IPS-18a (cell line): ENCODE results near the gene CCDC102A.
A peak's percentile ranks its signal among the peaks of the same experiment; 100 is the strongest.

Source experiments
- H3K27ac ChIP-seq: one replicate; pipeline ENCODE4 v1.5.1; 2013; ENCODE audit warnings: low read length
- H3K27me3 ChIP-seq: one replicate; pipeline ENCODE4 v1.6.1; 2013; ENCODE audit warnings: mild to moderate bottlenecking, low read length; ENCODE audit not compliant: control insufficient read depth, insufficient read depth
- H3K36me3 ChIP-seq: one replicate; pipeline ENCODE4 v1.6.1; 2013; ENCODE audit warnings: low read depth, low read length; ENCODE audit not compliant: control insufficient read depth
- H3K4me1 ChIP-seq: one replicate; pipeline ENCODE4 v1.6.1; 2013; ENCODE audit warnings: low read depth, low read length; ENCODE audit not compliant: control insufficient read depth
- H3K4me3 ChIP-seq: one replicate; pipeline ENCODE4 v1.5.1; 2013; ENCODE audit warnings: low read length
- H3K9ac ChIP-seq: one replicate; pipeline ENCODE4 v1.6.1; 2013; ENCODE audit warnings: mild to moderate bottlenecking, low read length, moderate library complexity
- H3K9me3 ChIP-seq: one replicate; pipeline ENCODE4 v1.6.1; 2013; ENCODE audit warnings: low read depth, low read length; ENCODE audit not compliant: control insufficient read depth

The CCDC102A gene

DNA sequence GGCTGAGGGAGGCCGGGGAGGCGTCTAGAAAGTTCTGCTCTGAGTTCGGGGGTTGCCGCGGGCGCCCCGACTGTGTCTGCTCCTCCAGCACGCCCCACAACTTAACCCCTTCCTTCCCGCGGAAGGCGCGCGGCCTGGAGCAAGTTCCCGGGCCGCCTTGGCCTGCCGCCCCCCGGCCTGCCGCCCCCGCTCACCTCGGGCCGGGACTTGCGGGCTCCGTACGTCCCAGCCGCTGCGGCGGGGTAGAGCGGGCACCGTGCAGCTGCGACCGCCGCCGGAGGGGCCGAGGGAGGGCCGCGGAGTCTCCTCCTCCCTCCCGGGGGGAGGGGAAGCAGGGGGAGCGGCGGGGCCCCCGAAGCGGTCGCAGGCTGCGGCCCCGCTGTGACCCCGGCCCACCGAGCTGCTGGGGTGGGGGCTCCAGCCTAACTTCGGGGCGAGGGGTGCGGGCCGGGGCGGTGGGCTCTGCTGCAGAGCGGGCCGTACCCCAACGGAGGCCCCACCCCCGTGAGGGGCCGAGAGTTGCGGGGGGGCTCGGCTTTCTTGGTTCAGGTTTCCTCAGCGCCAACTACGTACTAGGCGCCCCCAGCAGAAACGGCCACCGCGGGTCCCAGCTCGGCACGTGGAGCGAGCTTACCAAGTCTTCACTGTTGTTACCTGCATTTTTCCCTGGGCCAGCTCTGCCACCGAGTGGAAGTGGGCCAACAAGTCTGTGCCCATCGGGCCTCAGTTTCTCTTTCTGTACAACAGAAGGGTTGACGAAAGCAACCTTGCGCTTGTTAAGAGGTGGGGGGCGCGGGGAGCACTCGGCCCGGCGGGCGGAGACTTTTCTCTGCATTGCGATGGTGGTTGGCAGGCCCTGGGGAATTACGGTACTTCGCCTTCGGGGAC lies at the start of gene CCDC102A:
Gene CCDC102A, minus strand, starts transcription at position 266 of the 888 bp plus-strand sequence. CDS start 7,394 bp downstream, outside the sequence.
- peaks cover 28% of the 10 kb centered on the region for H3K4me1 ChIP-seq
- peak within 1 kb of the TSS; percentile 59 for H3K4me3 ChIP-seq
- H3K27ac ChIP-seq = peak within 1 kb of the TSS; percentile 44
- no peaks in the 10 kb centered on the region for H3K9me3 ChIP-seq
- no peaks in the 10 kb centered on the region for H3K36me3 ChIP-seq
- H3K27me3 ChIP-seq = peaks cover 17% of the 10 kb centered on the region
- peak within 1 kb of the TSS; percentile 64 for H3K9ac ChIP-seq

DNA sequence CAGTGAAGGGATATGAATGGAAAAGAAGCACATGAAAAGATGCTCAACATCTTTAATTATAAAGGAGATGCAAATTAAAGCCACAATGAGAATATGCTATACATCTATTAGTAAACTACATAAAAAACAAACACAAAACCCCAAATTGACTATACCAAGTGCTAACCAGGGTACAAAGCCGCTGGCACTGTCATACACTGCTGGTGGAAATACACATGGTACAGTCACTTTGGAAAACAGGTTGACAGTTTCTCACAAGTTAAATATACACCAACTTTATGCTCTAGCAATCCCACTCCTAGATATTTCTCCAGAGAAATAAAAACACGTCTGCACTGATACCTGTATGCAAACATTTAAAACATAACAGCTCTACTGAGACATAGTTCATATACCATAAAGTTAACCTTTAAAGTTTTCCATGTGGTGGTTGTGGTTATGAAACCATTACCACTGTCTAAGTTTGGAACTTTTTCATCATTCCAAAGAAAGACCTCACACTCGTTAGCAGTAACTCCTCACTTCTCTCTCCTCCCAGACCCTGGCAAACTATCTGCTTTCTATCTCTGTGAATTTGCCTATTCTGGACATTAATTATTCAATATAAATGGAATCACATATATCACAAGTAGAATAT lies 48.8 kb upstream of the CCDC102A start:
- no peaks in the 10 kb centered on the region for H3K27me3 ChIP-seq

DNA sequence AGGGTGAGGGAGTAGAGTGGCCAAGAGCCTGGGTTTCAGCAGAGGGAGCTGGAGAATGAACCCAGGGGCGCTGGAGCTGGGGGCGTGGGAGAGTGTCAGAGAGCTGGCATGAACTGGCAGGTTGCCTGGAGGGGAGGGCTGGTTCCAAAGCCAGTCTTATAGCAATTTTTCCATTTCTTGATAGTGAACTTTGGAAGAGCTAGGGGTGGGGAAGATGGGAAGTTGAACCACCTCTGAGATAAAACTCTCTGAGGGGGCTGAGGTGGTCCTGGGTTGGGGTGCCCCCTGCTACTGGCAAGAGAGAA lies 42.9 kb upstream of the CCDC102A start:
- H3K27ac ChIP-seq = no peak overlapping the region
- no peak overlapping the region for H3K4me3 ChIP-seq
- peaks cover 4% of the 10 kb centered on the region for H3K27me3 ChIP-seq
- H3K36me3 ChIP-seq = no peaks in the 10 kb centered on the region
- no peak overlapping the region for H3K9ac ChIP-seq
- H3K4me1 ChIP-seq = no peaks in the 10 kb centered on the region
- H3K9me3 ChIP-seq = no peaks in the 10 kb centered on the region

More for the DNA sequence above, 48.8 kb upstream of the CCDC102A start:
- Histone ChIP-seq H3K4me1 (no peaks in the 10 kb centered on the region), H3K9me3 (no peaks in the 10 kb centered on the region), H3K27ac (no peak overlapping the region), H3K4me3 (no peak overlapping the region), H3K36me3 (no peaks in the 10 kb centered on the region), H3K9ac (no peak overlapping the region)

DNA sequence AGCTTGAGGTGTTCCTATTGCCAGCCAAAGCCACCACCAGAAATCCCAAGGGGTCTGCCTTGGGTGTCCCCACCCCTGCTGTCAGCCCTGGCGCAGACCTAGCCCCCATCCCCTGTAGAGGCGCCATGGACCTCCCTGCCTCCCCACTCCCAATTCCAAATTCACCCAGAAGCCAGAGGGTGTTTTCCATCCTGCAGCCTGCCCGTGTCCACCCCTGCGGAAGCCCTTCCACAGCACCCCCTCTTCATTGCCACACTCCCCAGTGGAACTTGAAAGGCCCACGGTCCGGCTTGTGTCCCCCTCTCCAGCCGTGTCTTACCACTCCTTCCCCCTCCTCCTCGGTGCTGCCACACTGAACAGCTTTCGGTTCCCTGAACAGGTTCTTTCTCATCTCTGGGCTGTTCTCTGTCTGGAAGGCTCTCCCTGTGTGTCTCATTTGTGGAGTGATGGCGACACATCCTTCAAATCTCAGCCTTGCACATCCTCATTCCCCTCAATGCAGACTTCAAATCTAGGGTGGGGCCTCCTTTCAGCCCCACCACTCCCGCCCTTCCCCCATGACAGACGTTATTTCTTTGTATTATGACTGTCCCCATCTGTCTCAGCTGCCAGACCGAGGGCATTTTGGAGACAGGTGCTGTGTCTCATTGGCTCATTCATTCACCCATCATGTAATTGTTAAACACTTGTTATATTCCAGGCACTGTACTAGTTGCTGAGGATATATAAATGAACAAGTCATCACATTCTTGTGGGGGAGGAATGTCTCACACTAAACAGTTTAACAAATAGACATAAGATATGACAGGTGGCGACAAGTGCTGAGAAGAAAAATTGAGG lies 42.4 kb upstream of the CCDC102A start:
- Histone ChIP-seq H3K9ac (no peak overlapping the region), H3K4me3 (no peak overlapping the region), H3K9me3 (no peaks in the 10 kb centered on the region), H3K36me3 (no peaks in the 10 kb centered on the region), H3K27ac (no peak overlapping the region), H3K27me3 (peaks cover 4% of the 10 kb centered on the region), H3K4me1 (no peaks in the 10 kb centered on the region)

DNA sequence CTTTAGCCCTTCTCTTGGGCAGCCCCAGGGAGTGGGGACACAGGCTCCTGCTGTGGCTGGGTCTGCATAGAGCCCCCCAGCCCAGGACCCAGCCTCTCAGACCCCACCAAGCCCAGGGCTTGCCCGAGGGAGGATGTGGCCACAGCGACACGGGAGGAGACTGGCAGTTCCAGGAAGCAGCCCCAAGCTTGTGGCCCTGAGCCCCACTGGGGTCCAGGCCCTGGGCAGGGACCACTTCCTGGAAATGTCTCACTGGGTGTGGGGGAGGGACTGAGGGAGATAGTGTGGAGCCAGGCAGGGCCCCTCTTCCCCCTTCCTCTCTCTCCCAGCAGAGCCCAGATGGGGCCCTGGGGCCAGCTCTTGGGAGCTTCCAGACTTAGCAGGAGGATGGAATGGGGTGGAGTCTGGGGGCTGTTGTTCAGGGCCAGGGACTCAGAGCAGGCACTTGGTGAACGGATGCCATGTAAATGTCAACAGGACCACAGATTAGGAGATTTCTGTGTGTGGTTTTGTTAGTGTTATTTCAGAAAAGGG lies 41.4 kb upstream of the CCDC102A start:
- no peaks in the 10 kb centered on the region for H3K36me3 ChIP-seq
- no peak overlapping the region for H3K27ac ChIP-seq
- H3K9ac ChIP-seq = no peak overlapping the region
- H3K4me1 ChIP-seq = no peaks in the 10 kb centered on the region
- H3K9me3 ChIP-seq = no peaks in the 10 kb centered on the region
- peaks cover 4% of the 10 kb centered on the region for H3K27me3 ChIP-seq
- H3K4me3 ChIP-seq = no peak overlapping the region

DNA sequence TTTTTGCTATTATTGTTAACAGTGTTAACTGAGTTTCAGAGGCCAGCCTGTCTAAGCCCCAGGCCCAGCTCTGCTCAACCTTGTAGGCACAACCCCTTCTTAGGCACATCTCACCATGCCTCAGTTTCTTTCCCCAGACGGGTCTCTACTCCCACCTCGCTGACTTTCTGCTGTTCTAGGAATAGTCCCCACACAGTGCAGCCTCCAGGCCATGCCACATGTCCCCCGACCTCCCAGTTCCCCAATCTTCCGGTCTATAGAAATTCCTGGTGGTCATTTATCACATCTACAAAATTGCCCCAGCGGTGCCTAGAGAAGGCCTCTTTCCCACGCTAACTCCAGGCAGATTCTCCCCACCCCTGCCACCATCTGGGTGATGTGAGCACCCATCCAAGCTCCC lies 40.8 kb upstream of the CCDC102A start:
- no peaks in the 10 kb centered on the region for H3K36me3 ChIP-seq
- no peak overlapping the region for H3K27ac ChIP-seq
- H3K4me3 ChIP-seq = no peak overlapping the region
- peaks cover 4% of the 10 kb centered on the region for H3K27me3 ChIP-seq
- H3K9ac ChIP-seq = no peak overlapping the region
- H3K4me1 ChIP-seq = no peaks in the 10 kb centered on the region
- no peaks in the 10 kb centered on the region for H3K9me3 ChIP-seq

- Histone ChIP-seq H3K9me3 (no peaks in the 10 kb centered on the region), H3K27me3 (peaks cover 4% of the 10 kb centered on the region), H3K27ac (no peak overlapping the region), H3K4me1 (no peaks in the 10 kb centered on the region), H3K36me3 (no peaks in the 10 kb centered on the region), H3K4me3 (no peak overlapping the region), H3K9ac (no peak overlapping the region)
Measured at GRCh38 chr16:57576429-57576870, 40.1 kb upstream of the CCDC102A start.

DNA sequence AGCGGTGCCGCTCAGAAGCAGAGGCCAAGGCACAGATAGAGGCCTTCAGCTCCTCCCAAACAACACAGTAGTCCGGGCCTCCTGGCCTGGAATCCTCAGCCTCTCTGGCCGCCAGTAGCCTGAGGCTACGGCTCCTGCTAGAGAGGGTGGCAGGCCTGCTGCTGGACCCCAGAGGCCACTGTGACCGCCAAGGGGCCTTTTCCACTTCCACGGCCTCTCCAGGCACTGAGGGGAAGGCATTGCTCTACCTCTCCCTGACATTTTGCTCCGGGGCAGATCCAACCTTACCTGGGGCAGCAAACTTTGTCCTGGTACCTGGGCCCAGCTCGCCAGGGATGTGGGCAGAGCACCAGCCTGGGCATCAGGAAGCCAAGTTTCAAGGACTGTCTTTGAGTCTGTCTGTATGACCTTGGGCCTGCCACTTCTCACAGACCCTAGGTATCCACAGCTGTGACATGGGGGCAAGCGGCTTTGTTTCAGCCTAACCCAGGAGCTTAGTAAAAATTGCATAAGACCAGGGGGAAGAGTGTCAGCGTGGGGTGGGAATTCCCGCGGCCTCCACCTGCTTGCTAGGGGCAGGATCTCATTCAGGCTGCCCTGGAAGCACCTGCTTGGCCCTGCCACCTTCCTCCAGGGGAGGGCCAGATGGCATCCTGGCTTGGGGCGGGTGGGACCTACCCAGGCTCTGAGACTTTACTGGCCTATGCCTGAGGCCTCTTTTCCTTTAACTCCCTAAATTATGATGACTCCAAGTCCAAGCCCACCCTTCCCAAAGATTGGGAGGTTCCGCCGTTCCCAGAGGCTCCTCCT lies 39.3 kb upstream of the CCDC102A start:
- H3K36me3 ChIP-seq = no peaks in the 10 kb centered on the region
- H3K9ac ChIP-seq = no peak overlapping the region
- no peaks in the 10 kb centered on the region for H3K9me3 ChIP-seq
- no peak overlapping the region for H3K4me3 ChIP-seq
- H3K27ac ChIP-seq = no peak overlapping the region
- no peaks in the 10 kb centered on the region for H3K4me1 ChIP-seq
- H3K27me3 ChIP-seq = peaks cover 4% of the 10 kb centered on the region

DNA sequence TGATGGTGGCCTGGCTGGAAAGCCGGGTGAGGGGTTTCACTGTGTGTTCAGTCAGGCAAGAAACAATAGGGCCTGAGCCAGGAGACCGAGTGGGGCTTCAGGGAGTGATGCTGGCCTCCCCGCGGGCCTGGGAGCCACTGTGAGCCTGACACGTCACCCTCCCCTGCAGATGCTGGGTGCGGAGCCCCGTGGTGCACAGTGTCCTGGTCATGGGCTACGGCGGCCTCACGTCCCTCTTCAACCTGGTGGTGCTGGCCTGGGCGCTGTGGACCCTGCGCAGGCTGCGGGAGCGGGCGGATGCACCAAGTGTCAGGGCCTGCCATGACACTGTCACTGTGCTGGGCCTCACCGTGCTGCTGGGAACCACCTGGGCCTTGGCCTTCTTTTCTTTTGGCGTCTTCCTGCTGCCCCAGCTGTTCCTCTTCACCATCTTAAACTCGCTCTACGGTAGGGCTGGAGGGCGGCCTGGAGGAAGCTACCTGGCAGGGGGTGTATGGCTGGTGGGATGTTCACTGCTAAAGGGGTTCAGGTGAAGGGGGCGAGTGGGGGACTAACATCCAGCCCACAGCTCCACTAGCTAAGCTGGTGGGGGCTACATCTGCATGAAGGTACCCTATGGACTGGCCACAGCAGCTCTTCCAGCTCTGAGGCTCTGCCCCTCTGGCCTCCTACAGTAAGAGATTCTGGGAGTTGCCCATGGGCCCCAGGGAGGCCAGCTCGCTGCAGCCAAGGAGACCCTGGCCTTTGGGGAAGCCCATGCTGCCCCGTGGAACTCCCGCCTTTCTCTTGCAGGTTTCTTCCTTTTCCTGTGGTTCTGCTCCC lies 38.5 kb upstream of the CCDC102A start:
- Histone ChIP-seq H3K4me3 (no peak overlapping the region), H3K27me3 (peaks cover 4% of the 10 kb centered on the region), H3K27ac (no peak overlapping the region)

DNA sequence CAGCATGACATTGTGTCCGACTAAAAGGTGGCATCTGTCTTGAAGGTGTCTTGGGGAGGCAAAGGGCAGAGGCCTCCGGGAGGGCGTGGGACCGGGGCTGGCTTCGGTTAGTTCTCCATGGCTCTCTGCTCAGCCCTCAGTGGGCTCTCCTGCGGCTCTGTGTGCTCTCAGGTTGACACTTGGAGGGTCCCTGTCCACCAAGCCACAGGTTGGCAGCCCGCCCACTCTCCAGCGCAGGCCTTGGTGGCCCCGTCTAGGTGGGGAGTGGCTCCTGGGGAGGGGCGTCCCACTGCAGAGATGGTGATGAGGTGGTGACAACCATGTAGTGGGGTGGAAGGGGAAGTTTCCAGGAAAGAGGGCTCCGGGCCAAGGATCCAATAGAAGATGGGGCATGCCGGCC lies 37.7 kb upstream of the CCDC102A start:
- peaks cover 6% of the 10 kb centered on the region for H3K36me3 ChIP-seq

More for the DNA sequence above, 38.5 kb upstream of the CCDC102A start:
- no peaks in the 10 kb centered on the region for H3K9me3 ChIP-seq
- no peaks in the 10 kb centered on the region for H3K36me3 ChIP-seq
- H3K4me1 ChIP-seq = no peaks in the 10 kb centered on the region
- H3K9ac ChIP-seq = no peak overlapping the region

More for the DNA sequence above, 37.7 kb upstream of the CCDC102A start:
- H3K27me3 ChIP-seq = peaks cover 3% of the 10 kb centered on the region
- H3K27ac ChIP-seq = no peak overlapping the region
- H3K4me3 ChIP-seq = no peak overlapping the region
- no peaks in the 10 kb centered on the region for H3K9me3 ChIP-seq
- no peaks in the 10 kb centered on the region for H3K4me1 ChIP-seq
- no peak overlapping the region for H3K9ac ChIP-seq
